Measurements from ENCODE around the gene ARMC10.

DNA sequence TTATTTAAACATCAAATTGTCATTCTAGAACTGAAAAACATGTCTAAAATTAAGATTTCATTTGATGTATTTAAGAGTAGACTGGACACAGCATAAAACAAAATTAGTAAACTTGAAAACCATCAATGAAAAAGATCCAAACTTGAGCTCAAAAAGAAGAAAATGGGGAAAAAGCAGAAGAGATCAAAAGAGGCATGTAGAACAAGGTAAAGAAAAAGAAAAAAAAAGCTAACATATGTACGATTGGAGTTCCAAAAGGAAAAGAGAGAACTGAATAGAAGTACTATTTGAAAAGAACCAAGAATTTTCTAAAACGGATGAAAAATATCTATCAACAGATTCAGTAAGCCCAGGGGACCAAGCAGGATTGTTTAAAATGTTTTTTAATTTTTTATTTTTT lies 3.9 kb upstream of the ARMC10 start:
- TF ChIP-seq, protein P1, sequence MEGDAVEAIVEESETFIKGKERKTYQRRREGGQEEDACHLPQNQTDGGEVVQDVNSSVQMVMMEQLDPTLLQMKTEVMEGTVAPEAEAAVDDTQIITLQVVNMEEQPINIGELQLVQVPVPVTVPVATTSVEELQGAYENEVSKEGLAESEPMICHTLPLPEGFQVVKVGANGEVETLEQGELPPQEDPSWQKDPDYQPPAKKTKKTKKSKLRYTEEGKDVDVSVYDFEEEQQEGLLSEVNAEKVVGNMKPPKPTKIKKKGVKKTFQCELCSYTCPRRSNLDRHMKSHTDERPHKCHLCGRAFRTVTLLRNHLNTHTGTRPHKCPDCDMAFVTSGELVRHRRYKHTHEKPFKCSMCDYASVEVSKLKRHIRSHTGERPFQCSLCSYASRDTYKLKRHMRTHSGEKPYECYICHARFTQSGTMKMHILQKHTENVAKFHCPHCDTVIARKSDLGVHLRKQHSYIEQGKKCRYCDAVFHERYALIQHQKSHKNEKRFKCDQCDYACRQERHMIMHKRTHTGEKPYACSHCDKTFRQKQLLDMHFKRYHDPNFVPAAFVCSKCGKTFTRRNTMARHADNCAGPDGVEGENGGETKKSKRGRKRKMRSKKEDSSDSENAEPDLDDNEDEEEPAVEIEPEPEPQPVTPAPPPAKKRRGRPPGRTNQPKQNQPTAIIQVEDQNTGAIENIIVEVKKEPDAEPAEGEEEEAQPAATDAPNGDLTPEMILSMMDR (IDR thresholded peaks at IDR 0.05): no peak
- no peak for TF ChIP-seq POLR2A (IDR thresholded peaks at IDR 0.05)

Data from tibial nerve (tissue), 3 donors.